MM.1S (cell line): ENCODE measurements around the gene ATP11B.

Experiments used
- DNase-seq: peaks from one replicate; pipeline ENCODE4 v3.0.0-alpha.2; 2015
- H2AFZ ChIP-seq: fragments of 300-600 bp; sonication (generic); 2 replicates; pipeline ENCODE4 v1.6.0; 2016; ENCODE audit warnings: antibody characterized with exemption, low read length
- H3F3A ChIP-seq: fragments of 300-600 bp; sonication (generic); 2 replicates; pipeline ENCODE4 v1.6.1; 2016; ENCODE audit warnings: mild to moderate bottlenecking, antibody characterized with exemption, low read length, moderate library complexity, mixed read lengths; ENCODE audit not compliant: insufficient read depth
- H3K27ac ChIP-seq: fragments of 300-600 bp; sonication (generic); 2 replicates; pipeline ENCODE4 v1.5.1; 2016; ENCODE audit warnings: mild to moderate bottlenecking, low read length
- H3K27me3 ChIP-seq: fragments of 300-600 bp; sonication (generic); replicated peaks from 2 replicates; pipeline ENCODE4 v1.6.0; 2016; ENCODE audit warnings: low read length; ENCODE audit not compliant: insufficient read depth
- H3K36me3 ChIP-seq: fragments of 300-600 bp; sonication (generic); replicated peaks from 2 replicates; pipeline ENCODE4 v1.6.1; 2016; ENCODE audit warnings: mild to moderate bottlenecking, low read length, mixed read lengths; ENCODE audit not compliant: insufficient read depth
- H3K4me1 ChIP-seq: fragments of 300-600 bp; sonication (generic); 2 replicates; pipeline ENCODE4 v1.6.1; 2016; ENCODE audit warnings: low read length, mixed read lengths
- H3K4me2 ChIP-seq: fragments of 300-600 bp; sonication (generic); 2 replicates; pipeline ENCODE4 v1.6.0; 2016; ENCODE audit warnings: low read depth, low read length
- H3K4me3 ChIP-seq: fragments of 300-600 bp; sonication (generic); 2 replicates; pipeline ENCODE4 v1.5.1; 2016; ENCODE audit warnings: low read length, mixed read lengths
- H3K79me2 ChIP-seq: fragments of 300-600 bp; sonication (generic); 2 replicates; pipeline ENCODE4 v1.6.1; 2016; ENCODE audit warnings: mixed run types, low read length, mixed read lengths
- H3K9ac ChIP-seq: fragments of 300-600 bp; sonication (generic); 2 replicates; pipeline ENCODE4 v1.6.1; 2016; ENCODE audit warnings: low read length, mixed read lengths
- H3K9me2 ChIP-seq: fragments of 300-600 bp; sonication (generic); replicated peaks from 2 replicates; pipeline ENCODE4 v1.6.1; 2016; ENCODE audit warnings: mild to moderate bottlenecking, low read length, mixed read lengths; ENCODE audit not compliant: insufficient read depth
- H3K9me3 ChIP-seq: fragments of 300-600 bp; sonication (generic); replicated peaks from 2 replicates; pipeline ENCODE4 v1.6.1; 2016; ENCODE audit warnings: mild to moderate bottlenecking, low read length, mixed read lengths; ENCODE audit not compliant: insufficient read depth
- H4K20me1 ChIP-seq: fragments of 300-600 bp; sonication (generic); 2 replicates; pipeline ENCODE4 v1.6.1; 2016; ENCODE audit warnings: mild to moderate bottlenecking, low read length, moderate library complexity, mixed read lengths; ENCODE audit not compliant: insufficient read depth
- EZH2 ChIP-seq: fragments of 300-600 bp; sonication (generic); optimal IDR thresholded peaks from 2 replicates; pipeline ENCODE3; 2017; ENCODE audit warnings: low read depth, mild to moderate bottlenecking, antibody characterized with exemption, low read length, mixed read lengths
- EZH2phosphoT487 ChIP-seq: fragments of 300-600 bp; sonication (generic); IDR thresholded peaks from 2 replicates; pipeline ENCODE4 v1.6.1; 2018; ENCODE audit warnings: antibody characterized with exemption, low read length
- TF ChIP-seq, protein P1 (sequence below): fragments of 300-600 bp; sonication (generic); IDR thresholded peaks from 2 replicates; pipeline ENCODE4 v1.5.1; 2016; ENCODE audit warnings: antibody characterized with exemption, low read length, mixed read lengths

The ATP11B gene

DNA sequence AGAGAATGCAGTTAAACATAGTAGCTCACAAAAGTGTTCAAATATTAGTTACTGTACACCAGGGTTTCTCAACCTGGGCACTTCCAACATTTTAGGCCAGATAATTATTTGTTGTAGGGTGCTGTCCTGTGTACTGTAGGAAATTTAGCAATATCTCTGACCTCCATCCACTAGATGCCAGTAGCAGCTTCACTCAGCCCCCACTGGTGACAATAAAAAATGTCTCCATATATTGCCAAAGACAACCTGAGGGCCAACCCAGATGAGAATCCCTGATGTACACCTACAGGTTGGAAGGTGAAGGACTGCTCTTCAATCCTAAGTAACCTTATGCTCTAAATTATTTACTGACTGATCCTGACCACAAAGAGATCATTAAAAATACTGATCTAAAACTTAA is 154.6 kb downstream of the ATP11B start:
- Histone ChIP-seq H3K27ac (no peak overlapping the region), H3K4me3 (no peak overlapping the region), H3K36me3 (no peaks in the 10 kb centered on the region), H3K9me3 (no peaks in the 10 kb centered on the region), H3F3A (no peaks in the 10 kb centered on the region), H4K20me1 (no peaks in the 10 kb centered on the region), H3K4me1 (no peaks in the 10 kb centered on the region), H3K79me2 (no peaks in the 10 kb centered on the region), H3K4me2 (no peak overlapping the region), H3K9ac (no peak overlapping the region), H3K27me3 (no peaks in the 10 kb centered on the region), H3K9me2 (no peaks in the 10 kb centered on the region), H2AFZ (no peak overlapping the region)
- TF ChIP-seq EZH2, result no peak
- TF ChIP-seq, protein P1, sequence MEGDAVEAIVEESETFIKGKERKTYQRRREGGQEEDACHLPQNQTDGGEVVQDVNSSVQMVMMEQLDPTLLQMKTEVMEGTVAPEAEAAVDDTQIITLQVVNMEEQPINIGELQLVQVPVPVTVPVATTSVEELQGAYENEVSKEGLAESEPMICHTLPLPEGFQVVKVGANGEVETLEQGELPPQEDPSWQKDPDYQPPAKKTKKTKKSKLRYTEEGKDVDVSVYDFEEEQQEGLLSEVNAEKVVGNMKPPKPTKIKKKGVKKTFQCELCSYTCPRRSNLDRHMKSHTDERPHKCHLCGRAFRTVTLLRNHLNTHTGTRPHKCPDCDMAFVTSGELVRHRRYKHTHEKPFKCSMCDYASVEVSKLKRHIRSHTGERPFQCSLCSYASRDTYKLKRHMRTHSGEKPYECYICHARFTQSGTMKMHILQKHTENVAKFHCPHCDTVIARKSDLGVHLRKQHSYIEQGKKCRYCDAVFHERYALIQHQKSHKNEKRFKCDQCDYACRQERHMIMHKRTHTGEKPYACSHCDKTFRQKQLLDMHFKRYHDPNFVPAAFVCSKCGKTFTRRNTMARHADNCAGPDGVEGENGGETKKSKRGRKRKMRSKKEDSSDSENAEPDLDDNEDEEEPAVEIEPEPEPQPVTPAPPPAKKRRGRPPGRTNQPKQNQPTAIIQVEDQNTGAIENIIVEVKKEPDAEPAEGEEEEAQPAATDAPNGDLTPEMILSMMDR, result peak; percentile 31
- peak; percentile 21 for DNase-seq

DNA sequence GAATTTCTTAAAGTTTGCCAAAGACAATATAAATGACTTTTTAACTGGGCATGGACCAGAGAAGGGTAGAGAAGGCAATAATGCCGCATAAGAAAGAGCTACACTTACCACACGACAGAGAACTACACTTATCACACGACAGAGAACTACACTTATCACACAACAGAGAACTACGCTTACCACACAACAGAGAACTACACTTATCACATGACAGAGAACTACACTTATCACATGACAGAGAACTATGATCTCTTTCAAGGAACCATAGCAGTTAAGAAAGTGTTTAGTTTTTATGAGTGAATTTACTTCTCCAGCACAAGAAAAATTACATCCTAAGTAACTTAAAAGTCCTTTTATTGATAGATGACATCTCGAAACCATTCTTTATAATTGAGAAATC is 155.0 kb downstream of the ATP11B start:
- DNase-seq, result no peak
- Histone ChIP-seq H2AFZ (no peak overlapping the region), H3K4me1 (no peaks in the 10 kb centered on the region), H3K9me3 (no peaks in the 10 kb centered on the region), H3K27ac (no peak overlapping the region), H3K9me2 (no peaks in the 10 kb centered on the region), H3K4me2 (no peak overlapping the region), H3K9ac (no peak overlapping the region), H3K27me3 (no peaks in the 10 kb centered on the region), H3F3A (no peaks in the 10 kb centered on the region), H3K36me3 (no peaks in the 10 kb centered on the region), H3K79me2 (no peaks in the 10 kb centered on the region), H4K20me1 (no peaks in the 10 kb centered on the region), H3K4me3 (no peak overlapping the region)
- no peak for TF ChIP-seq EZH2
- TF ChIP-seq EZH2phosphoT487, result no peak
- TF ChIP-seq, protein P1, result no peak

DNA sequence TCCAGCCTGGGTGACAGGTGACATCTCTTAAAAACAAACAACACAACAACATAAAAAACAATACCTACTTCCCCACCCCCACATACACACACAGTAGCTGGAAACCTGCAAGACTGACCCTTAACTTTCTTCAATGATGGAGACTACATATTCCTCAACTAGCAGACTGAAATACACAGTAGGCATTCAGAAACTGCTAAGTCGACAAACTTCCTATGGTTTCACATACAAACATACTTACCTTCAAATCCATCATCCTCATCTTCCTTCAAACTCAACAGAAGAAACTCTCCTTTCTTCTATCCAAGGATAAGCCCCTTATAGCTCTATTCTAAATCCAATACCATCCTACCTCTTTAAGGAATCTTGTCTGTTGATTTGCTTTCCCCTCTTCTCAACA is 156.4 kb downstream of the ATP11B start:
- Histone ChIP-seq H3K27ac (no peak overlapping the region), H3K36me3 (no peaks in the 10 kb centered on the region)

More for the DNA sequence above, 156.4 kb downstream of the ATP11B start:
- H3K4me1 ChIP-seq, result no peaks in the 10 kb centered on the region
- no peak for DNase-seq
- H3K9me2 ChIP-seq, result no peaks in the 10 kb centered on the region
- no peaks in the 10 kb centered on the region for H3F3A ChIP-seq
- H2AFZ ChIP-seq, result no peak overlapping the region
- no peak for TF ChIP-seq EZH2
- TF ChIP-seq, protein P1, result no peak
- TF ChIP-seq EZH2phosphoT487, result no peak
- no peak overlapping the region for H3K4me3 ChIP-seq
- H3K9me3 ChIP-seq, result no peaks in the 10 kb centered on the region
- no peak overlapping the region for H3K9ac ChIP-seq
- H3K4me2 ChIP-seq, result no peak overlapping the region
- no peaks in the 10 kb centered on the region for H3K27me3 ChIP-seq
- H3K79me2 ChIP-seq, result no peaks in the 10 kb centered on the region
- H4K20me1 ChIP-seq, result no peaks in the 10 kb centered on the region
